BLaER1 (cell line): Measurements from ENCODE around the gene USP13.
A peak's percentile ranks its signal among the peaks of the same experiment; 100 is the strongest.

Experiments used
- H3K27ac ChIP-seq: shearing (Covaris generic); formaldehyde crosslinking; 2 replicates; pipeline ENCODE4 v1.8.1; 2022
- H3K27me3 ChIP-seq: shearing (Covaris generic); formaldehyde crosslinking; 2 replicates; pipeline ENCODE4 v1.8.1; 2022
- H3K36me3 ChIP-seq: shearing (Covaris generic); formaldehyde crosslinking; 2 replicates; pipeline ENCODE4 v1.8.1; 2022
- H3K4me1 ChIP-seq: shearing (Covaris generic); formaldehyde crosslinking; 2 replicates; pipeline ENCODE4 v1.8.1; 2022
- H3K4me2 ChIP-seq: shearing (Covaris generic); formaldehyde crosslinking; 2 replicates; pipeline ENCODE4 v1.8.1; 2022
- H3K4me3 ChIP-seq: shearing (Covaris generic); formaldehyde crosslinking; 2 replicates; pipeline ENCODE4 v1.8.1; 2022
- H3K9ac ChIP-seq: shearing (Covaris generic); formaldehyde crosslinking; 2 replicates; pipeline ENCODE4 v1.8.1; 2022
- H3K9me3 ChIP-seq: shearing (Covaris generic); formaldehyde crosslinking; 2 replicates; pipeline ENCODE4 v1.8.1; 2022
- H4K20me1 ChIP-seq: shearing (Covaris generic); formaldehyde crosslinking; 2 replicates; pipeline ENCODE4 v1.8.1; 2022
- Cebpa-rat ChIP-seq: shearing (Covaris generic); IDR thresholded peaks from 2 replicates; pipeline ENCODE4 v1.8.1; 2022

The USP13 gene

DNA sequence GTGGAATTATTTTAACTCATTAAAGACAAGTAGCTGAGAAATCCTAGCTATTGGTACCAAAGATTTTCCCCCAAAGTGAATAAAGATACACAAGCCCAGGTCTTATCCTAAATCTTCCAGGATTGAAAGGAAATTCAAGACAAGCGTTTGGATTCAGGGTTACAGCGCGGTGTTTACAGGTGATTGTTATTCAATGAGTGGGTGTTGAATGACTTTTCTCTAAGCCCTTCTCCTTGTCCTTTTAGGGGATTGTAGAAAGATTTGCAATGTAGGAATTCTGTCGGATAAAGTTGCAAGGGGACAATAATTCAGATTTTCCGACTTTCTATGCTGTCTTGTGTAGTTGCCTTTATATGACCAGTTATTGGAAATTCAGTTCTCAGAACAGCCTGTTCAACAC is 57.2 kb downstream of the USP13 start:
- Histone ChIP-seq H3K9me3 (no peaks in the 10 kb centered on the region), H3K36me3 (peaks cover 84% of the 10 kb centered on the region)
- no peak for TF ChIP-seq Cebpa-rat

GRCh38 chr3:179713643-179714090 is 60.8 kb downstream of the USP13 start:
- 0 out of 2 replicates have a peak, but pooled peaks cover 7% of the 10 kb centered on the region for H4K20me1 ChIP-seq
- H3K4me3 ChIP-seq: no peak overlapping the region
- no peak overlapping the region for H3K27ac ChIP-seq
- H3K36me3 ChIP-seq: peaks cover 56% of the 10 kb centered on the region
- H3K9ac ChIP-seq: no peak overlapping the region
- H3K27me3 ChIP-seq: no peaks in the 10 kb centered on the region
- H3K4me1 ChIP-seq: peaks cover 24% of the 10 kb centered on the region
- no peak overlapping the region for H3K4me2 ChIP-seq
- TF ChIP-seq Cebpa-rat: no peak
- H3K9me3 ChIP-seq: no peaks in the 10 kb centered on the region

More for the DNA sequence above, 57.2 kb downstream of the USP13 start:
- H3K9ac ChIP-seq: no peak overlapping the region
- H3K27me3 ChIP-seq: no peaks in the 10 kb centered on the region
- H3K4me3 ChIP-seq: no peak overlapping the region
- H3K27ac ChIP-seq: no peak overlapping the region
- peaks cover 18% of the 10 kb centered on the region; the same call in 1 of the 2 replicates for H4K20me1 ChIP-seq
- peaks cover 2% of the 10 kb centered on the region; the same call in 1 of the 2 replicates for H3K4me1 ChIP-seq
- H3K4me2 ChIP-seq: no peak overlapping the region

DNA sequence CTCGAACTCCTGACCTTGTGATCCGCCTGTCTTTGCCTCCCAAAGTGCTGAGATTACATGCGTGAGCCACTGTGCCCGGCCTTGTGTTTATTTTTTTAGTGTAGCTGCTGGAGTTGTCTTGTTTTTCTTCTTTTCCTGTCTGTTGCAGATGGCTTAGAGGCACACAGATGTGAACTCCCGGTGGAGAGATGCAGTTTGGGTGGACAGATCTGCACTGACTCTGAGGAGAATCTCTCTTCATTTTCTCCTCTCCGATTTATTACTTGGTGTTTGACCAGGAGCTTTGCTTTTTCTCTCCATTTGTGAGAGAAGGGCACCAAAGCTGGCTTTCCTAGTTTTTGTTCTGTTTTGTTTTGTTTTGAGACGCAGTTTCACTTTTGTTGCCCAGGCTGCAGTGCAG is 62.7 kb downstream of the USP13 start:
- H4K20me1 ChIP-seq: no peaks in the 10 kb centered on the region
- no peak overlapping the region for H3K9ac ChIP-seq
- H3K36me3 ChIP-seq: peaks cover 54% of the 10 kb centered on the region
- H3K27me3 ChIP-seq: no peaks in the 10 kb centered on the region
- TF ChIP-seq Cebpa-rat: no peak
- no peaks in the 10 kb centered on the region for H3K9me3 ChIP-seq
- H3K4me1 ChIP-seq: peaks cover 24% of the 10 kb centered on the region
- H3K27ac ChIP-seq: no peak overlapping the region
- peak overlapping the region; percentile 31 for H3K4me2 ChIP-seq
- no peak overlapping the region for H3K4me3 ChIP-seq

GRCh38 chr3:179716226-179716625 is 63.4 kb downstream of the USP13 start:
- Histone ChIP-seq H3K27ac (no peak overlapping the region), H4K20me1 (no peaks in the 10 kb centered on the region), H3K4me2 (peak overlapping the region; percentile 4), H3K4me1 (peaks cover 24% of the 10 kb centered on the region), H3K9ac (no peak overlapping the region), H3K9me3 (no peaks in the 10 kb centered on the region), H3K4me3 (no peak overlapping the region), H3K27me3 (no peaks in the 10 kb centered on the region), H3K36me3 (peaks cover 54% of the 10 kb centered on the region)
- no peak for TF ChIP-seq Cebpa-rat

DNA sequence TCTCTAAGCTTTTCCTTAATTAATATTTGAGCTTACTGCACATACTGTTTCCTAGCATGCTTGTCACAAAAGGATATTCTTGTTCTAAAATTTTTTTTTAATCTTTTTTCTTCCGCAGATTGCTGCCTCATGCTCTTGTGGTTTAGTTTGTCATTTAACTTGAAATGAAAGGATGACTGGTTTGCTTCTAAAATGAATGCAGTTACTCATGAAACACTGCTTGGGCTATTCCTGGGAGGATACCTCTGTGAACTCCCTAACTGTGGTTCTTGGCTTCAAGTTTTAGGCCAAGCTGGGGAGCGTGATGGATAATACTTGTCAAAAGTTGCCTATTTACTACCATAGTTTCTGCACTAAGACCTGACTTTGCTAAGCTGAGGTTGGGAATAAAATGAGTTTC is 64.0 kb downstream of the USP13 start:
- H3K36me3 ChIP-seq: peaks cover 54% of the 10 kb centered on the region
- H3K4me3 ChIP-seq: no peak overlapping the region
- H3K27ac ChIP-seq: no peak overlapping the region
- no peak for TF ChIP-seq Cebpa-rat
- H3K27me3 ChIP-seq: no peaks in the 10 kb centered on the region
- peaks cover 24% of the 10 kb centered on the region for H3K4me1 ChIP-seq
- peak overlapping the region; percentile 4 for H3K4me2 ChIP-seq
- H3K9me3 ChIP-seq: no peaks in the 10 kb centered on the region
- H3K9ac ChIP-seq: no peak overlapping the region
- no peaks in the 10 kb centered on the region for H4K20me1 ChIP-seq

DNA sequence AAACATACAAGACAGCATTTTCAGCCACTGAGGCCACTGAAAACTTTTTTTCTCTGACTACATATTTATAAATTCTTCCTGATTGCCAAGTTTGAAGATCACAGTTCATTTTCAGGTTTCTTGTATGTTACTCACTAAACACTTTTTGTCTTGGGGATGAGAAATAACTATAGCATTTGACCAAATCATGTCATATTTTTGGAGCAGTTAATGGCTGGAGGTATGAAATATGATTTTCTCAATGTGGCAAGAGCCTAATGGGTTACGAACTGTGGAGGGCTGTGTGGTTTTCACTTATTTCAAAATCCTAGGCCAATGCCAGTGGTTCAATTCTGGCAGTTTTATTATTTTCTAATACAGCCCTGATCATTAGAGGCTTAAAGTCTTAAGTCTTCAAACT is 64.4 kb downstream of the USP13 start:
- Histone ChIP-seq H3K9ac (no peak overlapping the region), H3K9me3 (no peaks in the 10 kb centered on the region), H3K27me3 (no peaks in the 10 kb centered on the region), H3K4me1 (peaks cover 24% of the 10 kb centered on the region), H3K4me3 (no peak overlapping the region), H3K36me3 (peaks cover 57% of the 10 kb centered on the region), H3K27ac (no peak overlapping the region), H3K4me2 (peak overlapping the region; percentile 4), H4K20me1 (no peaks in the 10 kb centered on the region)
- TF ChIP-seq Cebpa-rat: no peak

- no peak overlapping the region for H3K9ac ChIP-seq
- H3K4me2 ChIP-seq: no peak overlapping the region
- TF ChIP-seq Cebpa-rat: no peak
- H4K20me1 ChIP-seq: no peaks in the 10 kb centered on the region
- no peak overlapping the region for H3K4me3 ChIP-seq
- no peak overlapping the region for H3K27ac ChIP-seq
- H3K27me3 ChIP-seq: no peaks in the 10 kb centered on the region
- H3K4me1 ChIP-seq: peaks cover 24% of the 10 kb centered on the region
- peaks cover 67% of the 10 kb centered on the region for H3K36me3 ChIP-seq
- no peaks in the 10 kb centered on the region for H3K9me3 ChIP-seq
Observed at GRCh38 chr3:179719048-179719734, 66.4 kb downstream of the USP13 start.

DNA sequence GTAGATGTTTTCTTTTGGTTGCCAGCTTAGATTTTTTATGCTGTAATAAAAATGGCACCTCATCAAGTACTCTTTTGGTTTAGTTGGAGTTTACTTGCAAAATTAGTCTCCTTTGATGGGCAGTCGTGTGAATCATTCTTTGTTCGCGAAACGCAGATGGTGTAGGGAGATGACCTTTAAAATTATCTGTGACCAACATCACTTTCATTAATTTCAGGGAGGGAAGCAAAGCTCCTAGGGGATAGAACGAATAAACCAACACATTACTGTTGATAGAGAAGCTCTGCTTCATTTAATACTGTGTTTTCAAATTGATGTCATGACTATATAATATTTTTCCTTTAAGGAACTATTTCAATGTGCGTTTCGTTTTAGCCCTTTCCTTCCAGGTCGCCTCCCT is 67.4 kb downstream of the USP13 start:
- Histone ChIP-seq H3K9me3 (no peaks in the 10 kb centered on the region), H3K4me1 (peaks cover 21% of the 10 kb centered on the region), H3K4me3 (no peak overlapping the region), H3K4me2 (no peak overlapping the region), H3K27me3 (no peaks in the 10 kb centered on the region), H3K27ac (no peak overlapping the region), H3K36me3 (peaks cover 66% of the 10 kb centered on the region), H3K9ac (no peak overlapping the region), H4K20me1 (no peaks in the 10 kb centered on the region)
- no peak for TF ChIP-seq Cebpa-rat

- Histone ChIP-seq H3K4me3 (no peak overlapping the region), H3K9me3 (peaks cover 13% of the 10 kb centered on the region; the same call in 1 of the 2 replicates), H3K27me3 (no peaks in the 10 kb centered on the region), H3K36me3 (peaks cover 78% of the 10 kb centered on the region), H3K4me2 (no peak overlapping the region), H4K20me1 (no peaks in the 10 kb centered on the region), H3K27ac (no peak overlapping the region), H3K9ac (no peak overlapping the region), H3K4me1 (no peaks in the 10 kb centered on the region)
- TF ChIP-seq Cebpa-rat: no peak
Observed at GRCh38 chr3:179723617-179724016, 70.8 kb downstream of the USP13 start.

DNA sequence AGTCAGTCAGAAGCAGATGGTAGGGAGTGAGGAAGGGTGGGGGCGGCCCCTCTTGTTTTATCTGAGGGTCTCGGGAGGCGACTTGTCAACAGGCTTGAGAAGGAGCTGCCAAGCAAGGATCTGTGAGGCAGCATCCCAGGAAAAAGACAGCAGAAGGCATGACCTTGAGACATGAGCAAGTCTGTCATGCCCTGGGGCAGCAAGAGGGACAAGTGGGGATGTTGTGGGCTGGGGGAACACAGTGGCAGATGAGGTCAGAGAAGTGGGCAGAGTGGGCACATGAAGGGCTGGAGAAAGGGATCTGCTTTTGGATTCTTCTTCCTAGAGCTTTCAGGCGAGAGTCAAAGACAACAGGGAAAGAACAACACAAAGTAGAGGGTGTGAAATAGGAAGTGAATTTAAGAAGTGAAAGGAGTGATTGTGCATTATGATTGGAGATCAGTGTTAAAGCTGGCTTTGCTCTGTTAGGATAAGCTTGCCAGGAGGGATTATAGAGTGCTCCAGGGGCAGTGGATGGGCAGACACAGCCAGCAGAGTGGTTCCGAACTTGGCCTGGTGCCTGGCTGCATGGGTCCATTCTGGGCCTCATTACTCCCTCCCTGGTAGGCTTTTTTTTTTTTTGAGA is 73.3 kb downstream of the USP13 start:
- Histone ChIP-seq H3K36me3 (peaks cover 79% of the 10 kb centered on the region), H3K27ac (no peak overlapping the region), H4K20me1 (no peaks in the 10 kb centered on the region), H3K4me2 (no peak overlapping the region), H3K27me3 (no peaks in the 10 kb centered on the region), H3K4me3 (no peak overlapping the region), H3K9ac (no peak overlapping the region), H3K4me1 (no peaks in the 10 kb centered on the region), H3K9me3 (peaks cover 13% of the 10 kb centered on the region; the same call in 1 of the 2 replicates)
- TF ChIP-seq Cebpa-rat: no peak
